Endodermal cell (in vitro differentiated cells): ENCODE data around the gene TMEM94. TPM values are rescaled to one million over a fixed set of nuclear protein-coding genes. Genes with fewer than 3 reads are reported as not detected.

ENCODE experiments used
- DNase-seq: peaks from one replicate; pipeline ENCODE4 v3.0.0-alpha.2; 2017
- H3K27ac ChIP-seq: 2 replicates; pipeline ENCODE4 v1.5.1; 2013; ENCODE audit warnings: mild to moderate bottlenecking, low read depth, low read length, moderate library complexity
- H3K27me3 ChIP-seq: 2 replicates; pipeline ENCODE4 v1.6.1; 2013; ENCODE audit warnings: mild to moderate bottlenecking, low read length, moderate library complexity; ENCODE audit not compliant: insufficient read depth, control insufficient read depth, poor library complexity, severe bottlenecking
- H3K36me3 ChIP-seq: 2 replicates; pipeline ENCODE4 v1.7.0; 2013; ENCODE audit warnings: mild to moderate bottlenecking, low read length, moderate library complexity; ENCODE audit not compliant: control insufficient read depth, insufficient read depth
- H3K4me1 ChIP-seq: one replicate; pipeline ENCODE4 v1.7.0; 2013; ENCODE audit warnings: low read length; ENCODE audit not compliant: control insufficient read depth, insufficient read depth
- H3K4me3 ChIP-seq: 2 replicates; pipeline ENCODE4 v1.5.1; 2013; ENCODE audit warnings: mild to moderate bottlenecking, low read length, moderate library complexity
- H3K9ac ChIP-seq: 2 replicates; pipeline ENCODE4 v1.6.1; 2013; ENCODE audit warnings: mild to moderate bottlenecking, low read length, moderate library complexity; ENCODE audit not compliant: poor library complexity, severe bottlenecking; ENCODE audit errors: extremely low read depth
- H3K9me3 ChIP-seq: 2 replicates; pipeline ENCODE4 v1.6.1; 2013; ENCODE audit warnings: mild to moderate bottlenecking, low read length, moderate library complexity; ENCODE audit not compliant: control insufficient read depth
- H3K27ac Mint-ChIP-seq: 2 replicates; pipeline ENCODE4 v1.8.0; 2020; ENCODE audit warnings: mixed read lengths
- H3K27me3 Mint-ChIP-seq: 2 replicates; pipeline ENCODE4 v1.8.0; 2021; ENCODE audit warnings: mild to moderate bottlenecking, mixed read lengths; ENCODE audit not compliant: insufficient read depth
- H3K36me3 Mint-ChIP-seq: 2 replicates; pipeline ENCODE4 v1.8.0; 2020; ENCODE audit warnings: low read depth, mixed read lengths
- H3K4me1 Mint-ChIP-seq: 2 replicates; pipeline ENCODE4 v1.8.0; 2020; ENCODE audit warnings: mixed read lengths
- H3K4me3 Mint-ChIP-seq: 2 replicates; pipeline ENCODE4 v1.8.0; 2020; ENCODE audit warnings: mild to moderate bottlenecking, moderate library complexity, mixed read lengths
- H3K9me3 Mint-ChIP-seq: 2 replicates; pipeline ENCODE4 v1.8.0; 2020; ENCODE audit warnings: mild to moderate bottlenecking, mixed read lengths
- CTCF ChIP-seq: fragments of 200-600 bp; sonication (generic); conservative IDR thresholded peaks from 2 replicates; pipeline ENCODE4 v1.5.0; 2021; ENCODE audit warnings: antibody characterized with exemption, mild to moderate bottlenecking
- WGBS, 2 experiments: methylation state at CpG; one replicate each; pipeline versions ENCODE4 v1.1.5 to v1.1.7; 2013; ENCODE audit warnings: missing lambda C conversion rate in 2 of 2, mixed read lengths in 1 of 2; ENCODE audit not compliant: insufficient coverage in 1 of 2, insufficient read length in 1 of 2; 5-methylcytosine and 5-hydroxymethylcytosine counted together
- total RNA-seq, 2 donors: library from RNA; stranded (reverse); fragmentation: NEBNext Ultra II Directional in 1 of 2; extraction: Animal tissue kit (Norgen Biotek cat#: 25700) in 1 of 2; gene quantifications; 2 replicates in 1 of 2; 3 replicates in 1 of 2; pipeline ENCODE4 v1.2.1, GENCODE V29; 2021

The TMEM94 gene
- total RNA-seq, 2 donors from 2014 or later: 96.0 to 106 TPM

GRCh38 chr17:75512926-75513640 lies 56.6 kb downstream of the TMEM94 start:
- peaks cover 18% of the 10 kb centered on the region for H3K36me3 Mint-ChIP-seq
- no peaks in the 10 kb centered on the region for H3K27me3 Mint-ChIP-seq
- H3K9ac ChIP-seq: no peak overlapping the region
- TF ChIP-seq CTCF: no peak
- no peak overlapping the region for H3K27ac ChIP-seq
- no peaks in the 10 kb centered on the region for H3K4me1 Mint-ChIP-seq
- H3K27ac Mint-ChIP-seq: no peak overlapping the region
- peak overlapping the region; percentile 70 for H3K4me3 Mint-ChIP-seq
- H3K4me1 ChIP-seq: peaks cover 7% of the 10 kb centered on the region
- DNase-seq: no peak
- no peak overlapping the region for H3K4me3 ChIP-seq
- H3K27me3 ChIP-seq: no peaks in the 10 kb centered on the region
- peaks cover 18% of the 10 kb centered on the region for H3K36me3 ChIP-seq
- no peaks in the 10 kb centered on the region for H3K9me3 ChIP-seq
- no peaks in the 10 kb centered on the region for H3K9me3 Mint-ChIP-seq
- WGBS, 2 experiments: 80 to 85% methylated on average over 8 of the region's 10 CpGs

GRCh38 chr17:75513641-75514000 lies 57.2 kb downstream of the TMEM94 start:
- H3K4me1 Mint-ChIP-seq: no peaks in the 10 kb centered on the region
- Histone ChIP-seq H3K27me3 (no peaks in the 10 kb centered on the region), H3K27ac (no peak overlapping the region), H3K4me1 (peaks cover 7% of the 10 kb centered on the region), H3K9me3 (no peaks in the 10 kb centered on the region), H3K4me3 (no peak overlapping the region), H3K9ac (no peak overlapping the region), H3K36me3 (peaks cover 18% of the 10 kb centered on the region)
- DNase-seq: no peak
- WGBS, 2 experiments: 96% methylated on average over 12 to 17 of the region's 17 CpGs
- H3K27ac Mint-ChIP-seq: no peak overlapping the region
- no peaks in the 10 kb centered on the region for H3K9me3 Mint-ChIP-seq
- no peak for TF ChIP-seq CTCF
- H3K27me3 Mint-ChIP-seq: no peaks in the 10 kb centered on the region
- peak overlapping the region; percentile 70 for H3K4me3 Mint-ChIP-seq
- peaks cover 22% of the 10 kb centered on the region for H3K36me3 Mint-ChIP-seq

- H3K36me3 ChIP-seq: peaks cover 18% of the 10 kb centered on the region
- peaks cover 7% of the 10 kb centered on the region for H3K4me1 ChIP-seq
- H3K27ac Mint-ChIP-seq: no peak overlapping the region
- H3K9me3 ChIP-seq: no peaks in the 10 kb centered on the region
- TF ChIP-seq CTCF: no peak
- H3K4me3 Mint-ChIP-seq: peak overlapping the region; percentile 70
- no peaks in the 10 kb centered on the region for H3K27me3 Mint-ChIP-seq
- 25 to 27% methylated on average over 15 of the region's 15 CpGs for WGBS, 2 experiments
- no peaks in the 10 kb centered on the region for H3K27me3 ChIP-seq
- no peaks in the 10 kb centered on the region for H3K9me3 Mint-ChIP-seq
- no peaks in the 10 kb centered on the region for H3K4me1 Mint-ChIP-seq
- H3K4me3 ChIP-seq: peak overlapping the region; percentile 91
- H3K27ac ChIP-seq: no peak overlapping the region
- H3K9ac ChIP-seq: peak overlapping the region; percentile 90
- DNase-seq: peak; percentile 74
- H3K36me3 Mint-ChIP-seq: peaks cover 29% of the 10 kb centered on the region
These were observed 58.0 kb downstream of the TMEM94 start for GRCh38 chr17:75514299-75514918.
